ENCODE results near the gene BFAR. TPM values are rescaled to one million over a fixed set of nuclear protein-coding genes. Genes with fewer than 3 reads are reported as not detected.
A peak's percentile ranks its signal among the peaks of the same experiment; 100 is the strongest.

The BFAR gene
- total RNA-seq, result 59.3 and 63.4 TPM in 2 replicates

- Mint-ChIP-seq H3K27ac (peak within 1 kb of the TSS; percentile 100), H3K4me3 (peak within 1 kb of the TSS; percentile 100), H3K9me3 (peaks cover 3% of the 10 kb centered on the region), H3K27me3 (no peaks in the 10 kb centered on the region), H3K36me3 (ENCODE audit: low read depth) (peaks cover 16% of the 10 kb centered on the region), H3K4me1 (peaks cover 46% of the 10 kb centered on the region)
- peak; percentile 100 for DNase-seq
- intact Hi-C loops (cut with micrococcal nuclease), result loop anchor here (5.0 kb wide), 2 partner anchors 711 to 1009 kb away; partner anchors contain the start of genes ERCC4 and MARF1
Observed at GRCh38 chr16:14632693-14633569, at the start of gene BFAR. Gene BFAR (plus strand): TSS chr16:14632951. CDS start chr16:14644347, 11,396 bp downstream.

- peaks cover 53% of the 10 kb centered on the region for H3K36me3 Mint-ChIP-seq (ENCODE audit: low read depth)
Observed at GRCh38 chr16:14585287-14585686, 47.5 kb upstream of the BFAR start.

GRCh38 chr16:14586637-14587305 lies 46.0 kb upstream of the BFAR start:
- Mint-ChIP-seq H3K4me3 (no peak overlapping the region), H3K9me3 (no peaks in the 10 kb centered on the region), H3K27ac (no peak overlapping the region), H3K27me3 (no peaks in the 10 kb centered on the region), H3K4me1 (peaks cover 12% of the 10 kb centered on the region), H3K36me3 (ENCODE audit: low read depth) (peaks cover 51% of the 10 kb centered on the region)
- no peak for DNase-seq
- intact Hi-C loops (cut with micrococcal nuclease), result no loop called here

More at GRCh38 chr16:14585287-14585686, 47.5 kb upstream of the BFAR start:
- Mint-ChIP-seq H3K27me3 (no peaks in the 10 kb centered on the region), H3K9me3 (no peaks in the 10 kb centered on the region), H3K4me3 (no peak overlapping the region), H3K4me1 (peaks cover 13% of the 10 kb centered on the region), H3K27ac (no peak overlapping the region)
- no peak for DNase-seq
- intact Hi-C loops (cut with micrococcal nuclease), result no loop called here

GRCh38 chr16:14600164-14600563 lies 32.6 kb upstream of the BFAR start:
- Mint-ChIP-seq H3K9me3 (no peaks in the 10 kb centered on the region), H3K27me3 (no peaks in the 10 kb centered on the region), H3K4me1 (no peaks in the 10 kb centered on the region), H3K4me3 (no peak overlapping the region), H3K27ac (no peak overlapping the region), H3K36me3 (ENCODE audit: low read depth) (peaks cover 51% of the 10 kb centered on the region)
- intact Hi-C loops (cut with micrococcal nuclease), result loop anchor here (10.0 kb wide), 1 partner anchor 345 kb away; no protein-coding TSS in a partner anchor
- DNase-seq, result no peak

GRCh38 chr16:14602443-14602963 lies 30.2 kb upstream of the BFAR start:
- Mint-ChIP-seq H3K27ac (no peak overlapping the region), H3K36me3 (ENCODE audit: low read depth) (peaks cover 54% of the 10 kb centered on the region), H3K9me3 (no peaks in the 10 kb centered on the region), H3K4me1 (no peaks in the 10 kb centered on the region), H3K4me3 (no peak overlapping the region), H3K27me3 (no peaks in the 10 kb centered on the region)
- no peak for DNase-seq
- intact Hi-C loops (cut with micrococcal nuclease), result loop anchor here (10.0 kb wide), 1 partner anchor 348 kb away; no protein-coding TSS in a partner anchor

GRCh38 chr16:14606102-14606501 lies 26.6 kb upstream of the BFAR start:
- Mint-ChIP-seq H3K4me3 (no peak overlapping the region), H3K9me3 (no peaks in the 10 kb centered on the region), H3K27me3 (no peaks in the 10 kb centered on the region), H3K4me1 (no peaks in the 10 kb centered on the region), H3K27ac (no peak overlapping the region), H3K36me3 (ENCODE audit: low read depth) (peaks cover 47% of the 10 kb centered on the region)
- no peak for DNase-seq
- intact Hi-C loops (cut with micrococcal nuclease), result loop anchor here (10.0 kb wide), 1 partner anchor 351 kb away; no protein-coding TSS in a partner anchor

GRCh38 chr16:14608111-14608566 lies 24.6 kb upstream of the BFAR start:
- intact Hi-C loops (cut with micrococcal nuclease), result loop anchor here (10.0 kb wide), 1 partner anchor 353 kb away; no protein-coding TSS in a partner anchor
- Mint-ChIP-seq H3K27ac (no peak overlapping the region), H3K36me3 (ENCODE audit: low read depth) (peaks cover 41% of the 10 kb centered on the region), H3K4me1 (no peaks in the 10 kb centered on the region), H3K9me3 (no peaks in the 10 kb centered on the region), H3K27me3 (no peaks in the 10 kb centered on the region), H3K4me3 (no peak overlapping the region)
- no peak for DNase-seq

- intact Hi-C loops (cut with micrococcal nuclease), result loop anchor here (10.0 kb wide), 1 partner anchor 354 kb away; no protein-coding TSS in a partner anchor
- no peak overlapping the region for H3K27ac Mint-ChIP-seq
- no peaks in the 10 kb centered on the region for H3K27me3 Mint-ChIP-seq
- no peak overlapping the region for H3K4me3 Mint-ChIP-seq
- no peak for DNase-seq
- H3K9me3 Mint-ChIP-seq, result no peaks in the 10 kb centered on the region
- no peaks in the 10 kb centered on the region for H3K4me1 Mint-ChIP-seq
- peaks cover 40% of the 10 kb centered on the region for H3K36me3 Mint-ChIP-seq (ENCODE audit: low read depth)
Observed at GRCh38 chr16:14608604-14609003, 24.1 kb upstream of the BFAR start.

- no peaks in the 10 kb centered on the region for H3K4me1 Mint-ChIP-seq
- no peak for DNase-seq
- no peaks in the 10 kb centered on the region for H3K9me3 Mint-ChIP-seq
- no peak overlapping the region for H3K4me3 Mint-ChIP-seq
- intact Hi-C loops (cut with micrococcal nuclease), result loop anchor here (10.0 kb wide), 1 partner anchor 355 kb away; no protein-coding TSS in a partner anchor
- H3K27ac Mint-ChIP-seq, result no peak overlapping the region
- no peaks in the 10 kb centered on the region for H3K27me3 Mint-ChIP-seq
- H3K36me3 Mint-ChIP-seq (ENCODE audit: low read depth), result peaks cover 41% of the 10 kb centered on the region
Observed at GRCh38 chr16:14609716-14610115, 23.0 kb upstream of the BFAR start.

GRCh38 chr16:14611660-14612059 lies 21.1 kb upstream of the BFAR start:
- intact Hi-C loops (cut with micrococcal nuclease), result no loop called here
- Mint-ChIP-seq H3K27ac (no peak overlapping the region), H3K36me3 (ENCODE audit: low read depth) (peaks cover 54% of the 10 kb centered on the region), H3K9me3 (no peaks in the 10 kb centered on the region), H3K4me1 (no peaks in the 10 kb centered on the region), H3K4me3 (no peak overlapping the region), H3K27me3 (no peaks in the 10 kb centered on the region)
- DNase-seq, result no peak

- intact Hi-C loops (cut with micrococcal nuclease), result no loop called here
- Mint-ChIP-seq H3K9me3 (no peaks in the 10 kb centered on the region), H3K4me1 (no peaks in the 10 kb centered on the region), H3K27me3 (no peaks in the 10 kb centered on the region), H3K36me3 (ENCODE audit: low read depth) (peaks cover 49% of the 10 kb centered on the region), H3K27ac (no peak overlapping the region), H3K4me3 (no peak overlapping the region)
- no peak for DNase-seq
Observed at GRCh38 chr16:14613991-14614390, 18.8 kb upstream of the BFAR start.

GRCh38 chr16:14616280-14616679 lies 16.5 kb upstream of the BFAR start:
- no peaks in the 10 kb centered on the region for H3K4me1 Mint-ChIP-seq
- H3K27me3 Mint-ChIP-seq, result no peaks in the 10 kb centered on the region
- H3K4me3 Mint-ChIP-seq, result no peak overlapping the region
- H3K36me3 Mint-ChIP-seq (ENCODE audit: low read depth), result peaks cover 48% of the 10 kb centered on the region
- intact Hi-C loops (cut with micrococcal nuclease), result no loop called here
- no peaks in the 10 kb centered on the region for H3K9me3 Mint-ChIP-seq
- DNase-seq, result no peak
- H3K27ac Mint-ChIP-seq, result no peak overlapping the region

- H3K27ac Mint-ChIP-seq, result no peak overlapping the region
- H3K9me3 Mint-ChIP-seq, result no peaks in the 10 kb centered on the region
- no peak for DNase-seq
Observed at GRCh38 chr16:14618566-14618965, 14.2 kb upstream of the BFAR start.

More at GRCh38 chr16:14618566-14618965, 14.2 kb upstream of the BFAR start:
- H3K4me1 Mint-ChIP-seq, result no peaks in the 10 kb centered on the region
- no peaks in the 10 kb centered on the region for H3K27me3 Mint-ChIP-seq
- no peak overlapping the region for H3K4me3 Mint-ChIP-seq
- intact Hi-C loops (cut with micrococcal nuclease), result no loop called here
- peaks cover 48% of the 10 kb centered on the region for H3K36me3 Mint-ChIP-seq (ENCODE audit: low read depth)

Measured in activated CD4-positive, alpha-beta T cell treated with anti-CD3 and anti-CD28 coated beads, Interleukin-2, amount 10 ng/mL, durations not matched to agents 24 days and 14 days (primary cell).